Measurements from ENCODE around the gene PTMS. TPM values are rescaled to one million over a fixed set of nuclear protein-coding genes. Genes with fewer than 3 reads are reported as not detected.

The PTMS gene
- total and polyA plus RNA-seq, 2 experiments from 2014 or later = 111 to 238 TPM

DNA sequence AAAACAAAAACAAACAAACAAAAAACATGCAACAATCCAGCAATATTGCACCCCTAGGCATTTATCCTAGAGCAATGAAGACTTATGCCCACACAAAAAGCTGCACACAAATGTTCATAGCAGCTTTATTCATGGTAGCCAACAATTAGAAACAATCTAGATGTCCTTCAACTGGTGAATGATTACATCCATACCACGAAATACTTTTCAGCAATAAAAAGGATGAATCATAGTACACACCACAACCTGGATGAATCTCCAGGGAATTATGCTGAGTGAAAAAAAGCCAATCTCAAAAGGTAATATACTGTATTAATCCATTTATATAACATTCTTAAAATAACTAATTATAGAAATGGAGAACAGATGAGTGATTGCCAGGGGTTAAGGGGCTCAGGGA is 41.0 kb downstream of the PTMS start (continued):
- TF ChIP-seq, protein P1, sequence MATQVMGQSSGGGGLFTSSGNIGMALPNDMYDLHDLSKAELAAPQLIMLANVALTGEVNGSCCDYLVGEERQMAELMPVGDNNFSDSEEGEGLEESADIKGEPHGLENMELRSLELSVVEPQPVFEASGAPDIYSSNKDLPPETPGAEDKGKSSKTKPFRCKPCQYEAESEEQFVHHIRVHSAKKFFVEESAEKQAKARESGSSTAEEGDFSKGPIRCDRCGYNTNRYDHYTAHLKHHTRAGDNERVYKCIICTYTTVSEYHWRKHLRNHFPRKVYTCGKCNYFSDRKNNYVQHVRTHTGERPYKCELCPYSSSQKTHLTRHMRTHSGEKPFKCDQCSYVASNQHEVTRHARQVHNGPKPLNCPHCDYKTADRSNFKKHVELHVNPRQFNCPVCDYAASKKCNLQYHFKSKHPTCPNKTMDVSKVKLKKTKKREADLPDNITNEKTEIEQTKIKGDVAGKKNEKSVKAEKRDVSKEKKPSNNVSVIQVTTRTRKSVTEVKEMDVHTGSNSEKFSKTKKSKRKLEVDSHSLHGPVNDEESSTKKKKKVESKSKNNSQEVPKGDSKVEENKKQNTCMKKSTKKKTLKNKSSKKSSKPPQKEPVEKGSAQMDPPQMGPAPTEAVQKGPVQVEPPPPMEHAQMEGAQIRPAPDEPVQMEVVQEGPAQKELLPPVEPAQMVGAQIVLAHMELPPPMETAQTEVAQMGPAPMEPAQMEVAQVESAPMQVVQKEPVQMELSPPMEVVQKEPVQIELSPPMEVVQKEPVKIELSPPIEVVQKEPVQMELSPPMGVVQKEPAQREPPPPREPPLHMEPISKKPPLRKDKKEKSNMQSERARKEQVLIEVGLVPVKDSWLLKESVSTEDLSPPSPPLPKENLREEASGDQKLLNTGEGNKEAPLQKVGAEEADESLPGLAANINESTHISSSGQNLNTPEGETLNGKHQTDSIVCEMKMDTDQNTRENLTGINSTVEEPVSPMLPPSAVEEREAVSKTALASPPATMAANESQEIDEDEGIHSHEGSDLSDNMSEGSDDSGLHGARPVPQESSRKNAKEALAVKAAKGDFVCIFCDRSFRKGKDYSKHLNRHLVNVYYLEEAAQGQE (IDR thresholded peaks at IDR 0.05; ENCODE audit: unreplicated experiment) = no peak
- TF ChIP-seq POLR2AphosphoS5 (IDR thresholded peaks at IDR 0.05; ENCODE audit: low read depth) (no peak), CREB1 (CRISPR knock-in tag; IDR thresholded peaks at IDR 0.05; ENCODE audit: low read depth) (no peak), JUNB (IDR thresholded peaks at IDR 0.05; ENCODE audit: unreplicated experiment) (no peak), EZH2 (IDR thresholded peaks at IDR 0.05; ENCODE audit: low read depth, unreplicated experiment) (no peak)

DNA sequence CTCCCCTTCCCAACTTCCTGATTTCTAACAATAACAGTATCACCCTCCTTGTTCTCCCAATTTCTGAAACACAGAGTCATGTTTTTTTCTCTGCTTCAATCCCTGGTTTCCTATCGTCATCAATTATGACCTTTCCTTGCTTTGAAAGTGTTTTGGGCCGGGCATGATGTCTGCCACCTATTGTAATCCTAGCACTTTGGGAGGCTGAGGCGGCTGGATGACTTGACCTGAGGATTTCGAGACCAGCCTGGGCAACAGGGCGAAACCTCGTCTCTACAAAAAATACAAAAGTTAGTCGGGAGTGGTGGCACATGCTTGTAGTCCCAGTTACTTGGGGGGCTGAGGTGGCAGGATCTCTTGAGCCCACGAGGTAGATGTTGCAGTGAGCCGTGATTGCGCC is 42.9 kb downstream of the PTMS start:
- Mint-ChIP-seq H3K27me3 (ENCODE audit: insufficient read depth, low read depth, poor library complexity) (peaks cover 8% of the 10 kb centered on the region), H3K4me3 (no peak overlapping the region), H3K36me3 (ENCODE audit: low read depth) (peaks cover 1% of the 10 kb centered on the region; the same call in 1 of the 3 replicates), H3K27ac (no peak overlapping the region), H3K4me1 (peaks cover 18% of the 10 kb centered on the region), H3K9me3 (peaks cover 2% of the 10 kb centered on the region)
- DNase-seq (ENCODE audit: low spot score) (no peak), ATAC-seq (peak; percentile 20; the same call in 2 of the 3 replicates)
- H3K36me3 ChIP-seq (ENCODE audit: insufficient read depth) = no peaks in the 10 kb centered on the region; the same call in 1 of the 2 replicates
- H3K4me2 ChIP-seq = no peak overlapping the region
- no peaks in the 10 kb centered on the region; the same call in 1 of the 2 replicates for H4K20me1 ChIP-seq (replicated peaks; ENCODE audit: insufficient read depth)
- H3K27me3 ChIP-seq (ENCODE audit: insufficient read depth) = 0 out of 2 replicates have a peak, but pooled peaks cover under 1% of the 10 kb centered on the region
- no peak overlapping the region for H3K4me3 ChIP-seq
- no peaks in the 10 kb centered on the region for H3F3A ChIP-seq (replicated peaks; ENCODE audit: low read depth)
- H3K4me1 ChIP-seq (ENCODE audit: insufficient read depth) = peaks cover 16% of the 10 kb centered on the region
- no peaks in the 10 kb centered on the region for H3K79me2 ChIP-seq (replicated peaks; ENCODE audit: insufficient read depth)
- H3K9me2 ChIP-seq (ENCODE audit: insufficient read depth) = peaks cover 4% of the 10 kb centered on the region; the same call in 1 of the 2 replicates
- peak overlapping the region; percentile 72 for H2AFZ ChIP-seq
- H3K27ac ChIP-seq (ENCODE audit: low read depth) = 0 out of 2 replicates have a peak overlapping the region, but pooled peaks have one; percentile 39
- TF ChIP-seq, protein P2, sequence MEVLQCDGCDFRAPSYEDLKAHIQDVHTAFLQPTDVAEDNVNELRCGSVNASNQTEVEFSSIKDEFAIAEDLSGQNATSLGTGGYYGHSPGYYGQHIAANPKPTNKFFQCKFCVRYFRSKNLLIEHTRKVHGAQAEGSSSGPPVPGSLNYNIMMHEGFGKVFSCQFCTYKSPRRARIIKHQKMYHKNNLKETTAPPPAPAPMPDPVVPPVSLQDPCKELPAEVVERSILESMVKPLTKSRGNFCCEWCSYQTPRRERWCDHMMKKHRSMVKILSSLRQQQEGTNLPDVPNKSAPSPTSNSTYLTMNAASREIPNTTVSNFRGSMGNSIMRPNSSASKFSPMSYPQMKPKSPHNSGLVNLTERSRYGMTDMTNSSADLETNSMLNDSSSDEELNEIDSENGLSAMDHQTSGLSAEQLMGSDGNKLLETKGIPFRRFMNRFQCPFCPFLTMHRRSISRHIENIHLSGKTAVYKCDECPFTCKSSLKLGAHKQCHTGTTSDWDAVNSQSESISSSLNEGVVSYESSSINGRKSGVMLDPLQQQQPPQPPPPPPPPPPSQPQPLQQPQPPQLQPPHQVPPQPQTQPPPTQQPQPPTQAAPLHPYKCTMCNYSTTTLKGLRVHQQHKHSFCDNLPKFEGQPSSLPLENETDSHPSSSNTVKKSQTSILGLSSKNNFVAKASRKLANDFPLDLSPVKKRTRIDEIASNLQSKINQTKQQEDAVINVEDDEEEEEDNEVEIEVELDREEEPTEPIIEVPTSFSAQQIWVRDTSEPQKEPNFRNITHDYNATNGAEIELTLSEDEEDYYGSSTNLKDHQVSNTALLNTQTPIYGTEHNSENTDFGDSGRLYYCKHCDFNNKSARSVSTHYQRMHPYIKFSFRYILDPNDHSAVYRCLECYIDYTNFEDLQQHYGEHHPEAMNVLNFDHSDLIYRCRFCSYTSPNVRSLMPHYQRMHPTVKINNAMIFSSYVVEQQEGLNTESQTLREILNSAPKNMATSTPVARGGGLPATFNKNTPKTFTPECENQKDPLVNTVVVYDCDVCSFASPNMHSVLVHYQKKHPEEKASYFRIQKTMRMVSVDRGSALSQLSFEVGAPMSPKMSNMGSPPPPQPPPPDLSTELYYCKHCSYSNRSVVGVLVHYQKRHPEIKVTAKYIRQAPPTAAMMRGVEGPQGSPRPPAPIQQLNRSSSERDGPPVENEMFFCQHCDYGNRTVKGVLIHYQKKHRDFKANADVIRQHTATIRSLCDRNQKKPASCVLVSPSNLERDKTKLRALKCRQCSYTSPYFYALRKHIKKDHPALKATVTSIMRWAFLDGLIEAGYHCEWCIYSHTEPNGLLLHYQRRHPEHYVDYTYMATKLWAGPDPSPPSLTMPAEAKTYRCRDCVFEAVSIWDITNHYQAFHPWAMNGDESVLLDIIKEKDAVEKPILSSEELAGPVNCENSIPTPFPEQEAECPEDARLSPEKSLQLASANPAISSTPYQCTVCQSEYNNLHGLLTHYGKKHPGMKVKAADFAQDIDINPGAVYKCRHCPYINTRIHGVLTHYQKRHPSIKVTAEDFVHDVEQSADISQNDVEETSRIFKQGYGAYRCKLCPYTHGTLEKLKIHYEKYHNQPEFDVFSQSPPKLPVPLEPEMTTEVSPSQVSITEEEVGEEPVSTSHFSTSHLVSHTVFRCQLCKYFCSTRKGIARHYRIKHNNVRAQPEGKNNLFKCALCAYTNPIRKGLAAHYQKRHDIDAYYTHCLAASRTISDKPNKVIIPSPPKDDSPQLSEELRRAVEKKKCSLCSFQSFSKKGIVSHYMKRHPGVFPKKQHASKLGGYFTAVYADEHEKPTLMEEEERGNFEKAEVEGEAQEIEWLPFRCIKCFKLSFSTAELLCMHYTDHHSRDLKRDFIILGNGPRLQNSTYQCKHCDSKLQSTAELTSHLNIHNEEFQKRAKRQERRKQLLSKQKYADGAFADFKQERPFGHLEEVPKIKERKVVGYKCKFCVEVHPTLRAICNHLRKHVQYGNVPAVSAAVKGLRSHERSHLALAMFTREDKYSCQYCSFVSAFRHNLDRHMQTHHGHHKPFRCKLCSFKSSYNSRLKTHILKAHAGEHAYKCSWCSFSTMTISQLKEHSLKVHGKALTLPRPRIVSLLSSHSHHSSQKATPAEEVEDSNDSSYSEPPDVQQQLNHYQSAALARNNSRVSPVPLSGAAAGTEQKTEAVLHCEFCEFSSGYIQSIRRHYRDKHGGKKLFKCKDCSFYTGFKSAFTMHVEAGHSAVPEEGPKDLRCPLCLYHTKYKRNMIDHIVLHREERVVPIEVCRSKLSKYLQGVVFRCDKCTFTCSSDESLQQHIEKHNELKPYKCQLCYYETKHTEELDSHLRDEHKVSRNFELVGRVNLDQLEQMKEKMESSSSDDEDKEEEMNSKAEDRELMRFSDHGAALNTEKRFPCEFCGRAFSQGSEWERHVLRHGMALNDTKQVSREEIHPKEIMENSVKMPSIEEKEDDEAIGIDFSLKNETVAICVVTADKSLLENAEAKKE (CRISPR knock-in tag; IDR thresholded peaks at IDR 0.05) = no peak
- TF ChIP-seq POLR2AphosphoS5 (IDR thresholded peaks at IDR 0.05; ENCODE audit: low read depth) (no peak), STAT1 (IDR thresholded peaks at IDR 0.05; ENCODE audit: unreplicated experiment) (no peak), NANOG (IDR thresholded peaks at IDR 0.05; ENCODE audit: borderline replicate concordance) (no peak), CREB1 (CRISPR knock-in tag; IDR thresholded peaks at IDR 0.05; ENCODE audit: low read depth) (no peak), ETS1 (IDR thresholded peaks at IDR 0.05) (no peak), EZH2 (IDR thresholded peaks at IDR 0.05; ENCODE audit: low read depth, unreplicated experiment) (no peak)
- TF ChIP-seq, protein P1 (IDR thresholded peaks at IDR 0.05; ENCODE audit: unreplicated experiment) = no peak

Measured in GM23338 (cell line).